GM19035 (cell line): Measurements from ENCODE around the gene GALNT1.

Source experiments
- ATAC-seq: cut with Tn5 transposase; IDR thresholded peaks from one replicate; pipeline ENCODE4 v1.9.1; 2021; ENCODE audit not compliant: unreplicated experiment

The GALNT1 gene

GRCh38 chr18:35711227-35711626, 129.7 kb downstream of the GALNT1 start:
- no peak for ATAC-seq

- no peak for ATAC-seq
These were observed 132.0 kb downstream of the GALNT1 start for GRCh38 chr18:35713545-35713944.

GRCh38 chr18:35714539-35714938, 133.0 kb downstream of the GALNT1 start:
- no peak for ATAC-seq

- ATAC-seq = no peak
These were observed 133.6 kb downstream of the GALNT1 start for GRCh38 chr18:35715139-35715538.

- ATAC-seq = no peak
These were observed 134.8 kb downstream of the GALNT1 start for GRCh38 chr18:35716169-35716831.

- ATAC-seq = no peak
These were observed 135.6 kb downstream of the GALNT1 start for GRCh38 chr18:35717182-35717581.

- no peak for ATAC-seq
These were observed 140.0 kb downstream of the GALNT1 start for GRCh38 chr18:35721431-35722081.

- ATAC-seq = no peak
These were observed 147.1 kb downstream of the GALNT1 start for GRCh38 chr18:35728676-35729075.

GRCh38 chr18:35729991-35730668, 148.6 kb downstream of the GALNT1 start:
- ATAC-seq = no peak

- ATAC-seq = no peak
These were observed 149.3 kb downstream of the GALNT1 start for GRCh38 chr18:35730691-35731370.

GRCh38 chr18:35731701-35732100, 150.2 kb downstream of the GALNT1 start:
- ATAC-seq = no peak

- ATAC-seq = no peak
These were observed 150.6 kb downstream of the GALNT1 start for GRCh38 chr18:35732162-35732561.

- no peak for ATAC-seq
These were observed 151.1 kb downstream of the GALNT1 start for GRCh38 chr18:35732636-35733035.

- no peak for ATAC-seq
These were observed 151.9 kb downstream of the GALNT1 start for GRCh38 chr18:35733408-35733807.

GRCh38 chr18:35736696-35737095, 155.2 kb downstream of the GALNT1 start:
- no peak for ATAC-seq

- no peak for ATAC-seq
These were observed 158.2 kb downstream of the GALNT1 start for GRCh38 chr18:35739778-35740177.

GRCh38 chr18:35740656-35741055, 159.1 kb downstream of the GALNT1 start:
- ATAC-seq = no peak

GRCh38 chr18:35743916-35744315, 162.4 kb downstream of the GALNT1 start:
- no peak for ATAC-seq

GRCh38 chr18:35745814-35746213, 164.3 kb downstream of the GALNT1 start:
- no peak for ATAC-seq

GRCh38 chr18:35746826-35747339, 165.3 kb downstream of the GALNT1 start:
- ATAC-seq = no peak

- ATAC-seq = no peak
These were observed 166.4 kb downstream of the GALNT1 start for GRCh38 chr18:35747894-35748472.
